Measurements from ENCODE around the gene KRT23. TPM values are rescaled to one million over a fixed set of nuclear protein-coding genes. Genes with fewer than 3 reads are reported as not detected.
"Not testable (repeated sequence)": the region's sequence is repeated elsewhere in the genome, so short reads cannot be mapped to it uniquely, and the experiment has no call there.

KRT23 gene
- total RNA-seq, 4 donors from 2014 or later, result 0.38 to 19.6 (median 4.9) TPM

DNA sequence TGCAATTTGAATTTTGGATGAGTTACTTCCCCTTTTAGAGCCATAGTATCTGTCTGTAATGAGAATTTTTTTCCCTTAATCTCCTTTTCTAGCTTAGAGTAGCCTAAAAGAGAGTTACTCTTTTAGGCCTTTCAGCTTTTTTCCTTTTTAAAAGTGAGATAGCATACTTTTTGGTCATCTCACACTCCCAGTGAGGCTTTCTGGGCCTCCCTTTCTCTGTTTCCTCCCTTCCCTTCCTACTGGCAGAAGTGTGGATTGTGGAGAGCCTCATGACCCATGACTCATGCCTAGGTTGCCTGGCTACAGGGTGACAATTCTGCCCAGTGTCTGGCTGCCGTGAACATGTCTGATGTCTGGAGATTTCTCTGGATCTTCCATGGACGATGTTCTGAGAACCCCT is 15.2 kb downstream of the KRT23 start:
- TF ChIP-seq, protein P1, sequence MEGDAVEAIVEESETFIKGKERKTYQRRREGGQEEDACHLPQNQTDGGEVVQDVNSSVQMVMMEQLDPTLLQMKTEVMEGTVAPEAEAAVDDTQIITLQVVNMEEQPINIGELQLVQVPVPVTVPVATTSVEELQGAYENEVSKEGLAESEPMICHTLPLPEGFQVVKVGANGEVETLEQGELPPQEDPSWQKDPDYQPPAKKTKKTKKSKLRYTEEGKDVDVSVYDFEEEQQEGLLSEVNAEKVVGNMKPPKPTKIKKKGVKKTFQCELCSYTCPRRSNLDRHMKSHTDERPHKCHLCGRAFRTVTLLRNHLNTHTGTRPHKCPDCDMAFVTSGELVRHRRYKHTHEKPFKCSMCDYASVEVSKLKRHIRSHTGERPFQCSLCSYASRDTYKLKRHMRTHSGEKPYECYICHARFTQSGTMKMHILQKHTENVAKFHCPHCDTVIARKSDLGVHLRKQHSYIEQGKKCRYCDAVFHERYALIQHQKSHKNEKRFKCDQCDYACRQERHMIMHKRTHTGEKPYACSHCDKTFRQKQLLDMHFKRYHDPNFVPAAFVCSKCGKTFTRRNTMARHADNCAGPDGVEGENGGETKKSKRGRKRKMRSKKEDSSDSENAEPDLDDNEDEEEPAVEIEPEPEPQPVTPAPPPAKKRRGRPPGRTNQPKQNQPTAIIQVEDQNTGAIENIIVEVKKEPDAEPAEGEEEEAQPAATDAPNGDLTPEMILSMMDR (IDR thresholded peaks at IDR 0.05), result no peak
- TF ChIP-seq POLR2A (IDR thresholded peaks at IDR 0.05), result no peak
- DNase-seq, result no peak
- Histone ChIP-seq H3K4me1 (peaks cover 0 to 11% (median 5%) of the 10 kb centered on the region in 3 donors), H3K36me3 (no peaks in the 10 kb centered on the region), H3K4me3 (no peak overlapping the region), H3K27ac (peak overlapping the region in 1 of 4 donors; percentile 40), H3K27me3 (peaks cover 0 to 21% (median 0%) of the 10 kb centered on the region in 4 donors), H3K9me3 (no peaks in the 10 kb centered on the region)
- intact Hi-C loops (cut with DNase I), result no loop called here
- 30 to 38% methylated on average over 2 of the region's 2 CpGs for WGBS, 2 donors

DNA sequence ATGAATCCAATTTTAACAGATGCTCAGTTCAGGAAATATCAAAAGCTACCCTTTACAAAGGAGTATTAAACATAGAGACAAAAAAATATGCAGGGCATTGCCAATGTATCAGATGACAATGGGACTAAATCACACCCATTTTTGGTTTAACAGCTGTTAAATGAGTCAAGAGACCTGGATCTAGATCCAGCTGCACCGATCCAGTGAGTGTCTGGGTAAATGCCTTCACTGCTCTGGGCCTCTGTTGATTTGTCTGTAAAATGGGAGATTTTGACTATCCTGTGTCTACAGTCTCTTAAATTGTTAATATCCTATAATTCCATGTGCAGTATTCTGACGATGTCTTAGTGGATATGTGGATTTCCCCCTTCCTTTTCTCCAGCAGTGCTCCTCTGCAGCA is 16.4 kb downstream of the KRT23 start:
- Histone ChIP-seq H3K27me3 (peaks cover 0 to 11% (median 0%) of the 10 kb centered on the region in 4 donors), H3K4me1 (peaks cover 0 to 11% (median 5%) of the 10 kb centered on the region in 3 donors), H3K4me3 (no peak overlapping the region), H3K27ac (no peak overlapping the region), H3K9me3 (no peaks in the 10 kb centered on the region), H3K36me3 (no peaks in the 10 kb centered on the region)
- intact Hi-C loops (cut with DNase I), result no loop called here
- DNase-seq, result no peak
- TF ChIP-seq, protein P1 (IDR thresholded peaks at IDR 0.05), result no peak
- TF ChIP-seq POLR2A (IDR thresholded peaks at IDR 0.05), result no peak
- 67 to 71% methylated on average over 2 of the region's 2 CpGs for WGBS, 2 donors

DNA sequence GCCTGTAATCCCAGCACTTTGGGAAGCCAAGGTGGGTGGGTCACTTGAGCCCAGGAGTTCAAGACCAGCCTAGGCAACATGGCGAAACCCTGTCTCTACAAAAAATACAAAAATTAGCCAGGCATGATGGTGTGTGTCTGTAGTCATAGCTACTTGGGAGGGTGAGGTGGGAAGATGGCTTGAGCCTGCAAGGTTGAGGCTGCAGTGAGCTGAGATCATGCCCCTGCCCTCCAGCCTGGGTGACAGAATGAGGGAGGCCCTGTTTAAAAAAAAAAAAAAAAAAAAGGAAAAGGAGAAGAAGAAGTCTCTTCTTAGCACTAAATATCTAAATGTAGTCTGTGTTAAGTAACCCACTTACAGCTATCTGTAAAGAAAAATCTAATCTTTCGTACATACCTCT is 20.3 kb downstream of the KRT23 start:
- intact Hi-C loops (cut with DNase I); DNase-seq; H3K27ac ChIP-seq; H3K36me3 ChIP-seq; H3K27me3 ChIP-seq; H3K4me3 ChIP-seq; H3K9me3 ChIP-seq: not testable (repeated sequence)
- WGBS, 2 donors, result 98% methylated on average over 2 of the region's 2 CpGs
- peaks cover under 1 to 22% (median 5%) of the 10 kb centered on the region in 3 donors for H3K4me1 ChIP-seq

DNA sequence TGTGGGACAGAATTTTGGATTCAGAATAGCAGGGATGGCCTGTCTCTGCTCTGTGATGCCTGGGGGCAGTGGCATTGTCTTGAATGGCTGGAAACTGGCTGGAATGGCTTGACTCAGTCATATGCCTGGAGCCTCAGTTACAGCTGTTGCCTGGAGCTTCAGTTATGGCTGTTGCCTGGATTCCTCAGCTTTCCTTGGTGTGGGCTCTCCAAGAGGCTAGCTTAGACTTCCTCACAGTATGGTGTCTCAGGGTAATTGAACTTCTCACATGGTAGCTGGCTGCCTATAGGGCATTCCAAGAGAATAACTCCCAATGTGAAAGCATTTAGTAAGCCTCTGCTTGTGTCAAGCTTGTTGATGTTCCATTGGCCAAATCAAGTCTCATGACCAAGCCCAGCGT is 21.1 kb downstream of the KRT23 start:
- DNase-seq, result no peak
- Histone ChIP-seq H3K27me3 (no peaks in the 10 kb centered on the region), H3K36me3 (no peaks in the 10 kb centered on the region), H3K9me3 (no peaks in the 10 kb centered on the region), H3K27ac (peak overlapping the region in 2 of 4 donors; percentile 5 to 70), H3K4me3 (no peak overlapping the region), H3K4me1 (peaks cover 0 to 25% (median 5%) of the 10 kb centered on the region in 3 donors)
- intact Hi-C loops (cut with DNase I), result no loop called here
- WGBS, 2 donors, result 25 to 95% methylated on average over 1 of the region's 1 CpG
- TF ChIP-seq POLR2A (IDR thresholded peaks at IDR 0.05), result no peak
- TF ChIP-seq, protein P1 (IDR thresholded peaks at IDR 0.05), result no peak

DNA sequence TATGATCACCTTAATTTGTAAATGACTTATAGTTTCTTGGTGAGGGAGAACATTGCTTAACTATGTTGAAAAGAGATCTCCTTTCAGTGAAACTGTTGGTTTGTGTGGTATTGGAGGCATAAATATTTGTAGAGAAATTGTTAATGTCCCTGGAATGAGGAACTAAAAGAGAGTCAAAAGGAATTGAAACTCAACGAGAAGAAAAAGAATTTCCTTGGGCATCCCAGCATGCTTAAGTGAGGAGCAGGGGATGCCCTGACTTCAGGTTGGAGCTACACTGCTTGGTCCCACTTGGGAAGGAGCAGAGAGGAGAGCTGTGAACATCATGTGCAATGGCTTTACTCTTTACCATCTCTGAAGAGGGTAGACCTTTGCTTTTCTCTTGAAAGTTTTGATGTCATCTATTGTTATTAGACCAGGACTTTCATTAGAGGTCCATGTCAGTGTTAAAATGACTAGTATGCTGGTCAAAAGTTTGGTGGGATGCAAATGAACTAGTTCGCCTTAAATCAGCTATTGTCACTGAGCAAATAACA is 21.7 kb downstream of the KRT23 start:
- intact Hi-C loops (cut with DNase I), result no loop called here
- DNase-seq, result no peak

More for the DNA sequence above, 21.7 kb downstream of the KRT23 start:
- peaks cover 0 to 31% (median 8%) of the 10 kb centered on the region in 3 donors for H3K4me1 ChIP-seq
- no peaks in the 10 kb centered on the region for H3K9me3 ChIP-seq
- H3K27me3 ChIP-seq, result no peaks in the 10 kb centered on the region
- H3K4me3 ChIP-seq, result no peak overlapping the region
- H3K36me3 ChIP-seq, result no peaks in the 10 kb centered on the region
- WGBS, 2 donors, result 47 to 66% methylated on average over 2 of the region's 2 CpGs
- peak overlapping the region in 3 of 4 donors; percentile 5 to 70 (median 59) for H3K27ac ChIP-seq
- no peak for TF ChIP-seq POLR2A (IDR thresholded peaks at IDR 0.05)
- TF ChIP-seq, protein P1 (IDR thresholded peaks at IDR 0.05), result no peak
